Measurements from ENCODE around the gene RASGEF1C.
A peak's percentile ranks its signal among the peaks of the same experiment; 100 is the strongest.

RASGEF1C gene

DNA sequence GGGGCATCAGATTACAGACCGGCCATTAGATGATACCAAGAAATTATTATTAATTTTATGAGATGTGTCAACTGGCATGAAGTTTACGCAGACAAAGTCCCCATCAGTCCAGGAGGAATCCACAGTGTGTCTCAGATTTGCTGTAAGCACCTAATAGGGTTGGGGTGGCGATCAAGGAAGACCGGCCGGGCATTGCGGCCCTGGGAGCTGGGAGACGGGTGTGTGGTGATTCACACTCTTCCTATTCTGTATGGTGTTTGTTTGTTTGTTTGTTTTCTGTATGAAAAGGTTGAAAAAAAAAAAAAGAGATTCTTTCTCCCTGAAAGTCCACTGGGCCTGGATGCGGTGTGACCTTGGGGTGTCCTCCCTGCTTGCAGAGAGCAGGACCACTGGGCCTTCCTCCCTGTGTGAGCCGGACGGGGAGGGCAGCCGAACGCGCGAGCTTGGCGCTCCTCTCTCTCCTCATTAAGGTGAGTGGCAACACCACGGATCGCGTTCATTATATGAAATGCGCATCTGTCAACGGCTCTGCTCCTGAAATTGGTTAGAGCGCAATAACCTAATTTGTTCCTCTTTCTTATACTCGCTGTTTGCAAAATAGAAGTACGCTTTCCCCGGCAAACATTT, 15.1 kb downstream of the RASGEF1C start:
- no peak for DNase-seq
- in situ Hi-C loops (cut with HindIII; ENCODE audit: low pct_ligation_motif_present, low pct_unique_long_range_greater_than_20kb, low sequenced_read_pairs), result no loop called here

DNA sequence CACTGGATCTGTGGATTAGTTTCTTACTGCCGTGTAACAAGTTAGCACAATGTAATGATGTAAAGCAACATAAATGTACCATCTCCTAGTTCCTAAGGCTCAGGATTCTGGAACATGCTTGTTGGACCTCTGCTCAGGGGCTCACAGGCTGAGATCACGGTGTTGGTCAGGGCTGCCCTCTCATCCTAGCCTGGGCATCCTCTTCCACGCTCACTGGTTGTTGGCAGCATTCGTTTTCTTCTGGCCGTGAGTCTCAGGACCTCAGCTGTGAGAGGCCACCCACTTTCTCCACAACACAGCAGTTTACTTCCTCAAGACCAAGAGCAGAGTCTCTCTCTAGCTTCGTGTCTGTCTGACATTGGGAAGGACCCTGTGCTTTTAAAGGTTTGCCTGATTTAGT, 17.3 kb downstream of the RASGEF1C start:
- no peak for DNase-seq
- in situ Hi-C loops (cut with HindIII; ENCODE audit: low pct_ligation_motif_present, low pct_unique_long_range_greater_than_20kb, low sequenced_read_pairs), result no loop called here

DNA sequence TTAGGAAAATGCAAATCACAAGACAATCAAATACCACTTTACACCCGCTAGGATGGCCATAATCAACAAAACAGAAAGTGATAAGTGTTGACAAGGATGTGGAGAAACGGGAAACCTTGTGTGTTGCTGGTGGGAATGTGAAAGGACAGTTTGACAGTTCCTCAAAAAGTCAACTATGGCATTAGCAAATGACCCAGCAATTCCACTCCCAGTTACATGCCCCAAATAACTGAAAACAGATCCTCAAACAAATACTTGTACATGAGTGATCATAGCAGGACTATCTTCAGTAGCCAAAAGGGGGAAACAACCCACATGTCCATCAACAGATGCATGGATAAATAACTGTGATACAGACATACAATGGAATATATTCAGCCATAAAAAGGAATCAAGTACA, 21.2 kb downstream of the RASGEF1C start:
- in situ Hi-C loops (cut with HindIII; ENCODE audit: low pct_ligation_motif_present, low pct_unique_long_range_greater_than_20kb, low sequenced_read_pairs), result no loop called here

DNA sequence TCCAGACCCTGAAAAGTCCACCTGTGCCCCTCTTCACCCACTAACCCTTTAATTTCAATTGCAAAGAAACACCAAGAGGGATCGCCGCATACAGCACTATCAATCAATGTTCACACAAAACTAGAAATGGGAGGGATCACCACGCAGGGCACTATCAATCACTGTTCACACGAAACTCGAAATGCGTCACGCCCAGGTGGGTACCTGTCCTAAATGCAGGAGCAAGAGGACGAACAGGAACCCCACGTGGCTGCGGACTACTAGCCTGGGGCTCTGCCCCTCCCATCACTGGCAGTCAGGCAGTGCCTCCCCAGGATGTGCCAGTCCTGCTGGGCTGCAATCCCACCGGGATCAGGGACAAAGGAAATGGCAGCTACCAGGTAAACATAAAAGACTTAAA, 28.2 kb downstream of the RASGEF1C start:
- in situ Hi-C loops (cut with HindIII; ENCODE audit: low pct_ligation_motif_present, low pct_unique_long_range_greater_than_20kb, low sequenced_read_pairs), result no loop called here
- DNase-seq, result no peak

More for the DNA sequence above, 21.2 kb downstream of the RASGEF1C start:
- no peak for DNase-seq

DNA sequence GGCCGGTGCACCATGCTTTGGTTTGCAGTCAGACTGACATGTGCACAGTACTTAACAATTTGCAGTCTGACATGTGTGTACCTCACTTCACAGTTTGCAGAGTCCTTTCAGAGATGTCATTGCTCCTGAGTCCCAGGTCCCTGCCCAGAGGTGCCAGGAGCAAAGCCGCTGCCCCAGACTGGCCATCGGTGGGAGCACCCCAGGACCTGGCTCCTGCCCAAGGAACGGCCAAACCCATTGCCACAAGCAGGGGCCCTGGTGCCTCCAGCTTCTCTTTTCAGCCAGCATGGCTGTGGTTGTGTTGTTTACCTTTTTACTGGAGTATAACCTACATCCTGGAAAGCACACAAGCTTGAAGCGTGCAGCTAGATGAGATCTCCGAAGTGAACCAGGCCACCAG, 28.6 kb downstream of the RASGEF1C start:
- in situ Hi-C loops (cut with HindIII; ENCODE audit: low pct_ligation_motif_present, low pct_unique_long_range_greater_than_20kb, low sequenced_read_pairs), result no loop called here

DNA sequence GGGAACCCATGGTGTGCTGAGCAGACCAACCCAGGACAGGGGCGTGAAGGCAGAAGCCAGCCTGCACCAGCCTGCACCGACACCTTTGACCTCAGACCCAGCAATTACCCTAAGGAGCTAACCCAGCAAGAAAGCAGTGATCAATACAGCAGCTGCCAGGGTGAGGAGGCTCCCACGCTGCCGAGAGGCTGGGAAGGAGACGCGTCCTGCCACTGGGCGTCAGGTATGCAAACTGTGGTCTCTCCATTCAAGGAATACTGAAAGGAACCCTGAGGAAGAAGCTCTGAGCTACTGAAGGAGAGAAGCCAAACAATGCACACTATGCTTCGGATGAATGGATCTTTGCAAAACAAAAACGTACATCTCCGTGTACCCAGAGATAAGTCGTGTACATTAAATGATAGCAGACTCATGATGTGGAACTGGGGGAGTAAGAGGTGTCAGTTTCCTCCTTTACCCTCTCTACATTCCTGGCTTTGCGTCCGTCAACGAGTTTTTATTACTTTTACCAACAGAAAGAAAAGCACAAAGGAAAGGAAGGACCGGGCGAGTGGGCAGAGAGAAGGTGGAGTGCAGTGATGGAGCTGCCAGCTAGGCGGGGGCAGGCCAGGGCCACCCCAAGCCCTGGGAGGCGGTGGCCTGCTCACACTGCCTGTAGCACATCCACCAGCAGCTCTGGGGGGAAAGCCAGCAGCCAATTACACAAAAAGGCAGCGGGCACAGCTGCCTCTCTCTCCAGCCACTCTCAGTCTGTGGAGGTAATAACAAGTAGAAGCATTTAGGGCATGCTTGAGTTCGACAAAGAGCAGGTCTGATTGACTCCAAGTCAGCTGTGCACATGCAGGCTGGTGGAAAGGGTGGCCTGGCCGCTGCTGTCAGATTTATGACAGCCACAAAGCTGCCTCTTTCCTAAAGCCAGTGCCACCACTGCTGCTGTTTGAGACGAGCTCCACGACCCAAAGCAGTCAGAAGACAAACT, 29.3 kb downstream of the RASGEF1C start:
- in situ Hi-C loops (cut with HindIII; ENCODE audit: low pct_ligation_motif_present, low pct_unique_long_range_greater_than_20kb, low sequenced_read_pairs), result no loop called here

More for the DNA sequence above, 28.6 kb downstream of the RASGEF1C start:
- DNase-seq, result no peak

DNA sequence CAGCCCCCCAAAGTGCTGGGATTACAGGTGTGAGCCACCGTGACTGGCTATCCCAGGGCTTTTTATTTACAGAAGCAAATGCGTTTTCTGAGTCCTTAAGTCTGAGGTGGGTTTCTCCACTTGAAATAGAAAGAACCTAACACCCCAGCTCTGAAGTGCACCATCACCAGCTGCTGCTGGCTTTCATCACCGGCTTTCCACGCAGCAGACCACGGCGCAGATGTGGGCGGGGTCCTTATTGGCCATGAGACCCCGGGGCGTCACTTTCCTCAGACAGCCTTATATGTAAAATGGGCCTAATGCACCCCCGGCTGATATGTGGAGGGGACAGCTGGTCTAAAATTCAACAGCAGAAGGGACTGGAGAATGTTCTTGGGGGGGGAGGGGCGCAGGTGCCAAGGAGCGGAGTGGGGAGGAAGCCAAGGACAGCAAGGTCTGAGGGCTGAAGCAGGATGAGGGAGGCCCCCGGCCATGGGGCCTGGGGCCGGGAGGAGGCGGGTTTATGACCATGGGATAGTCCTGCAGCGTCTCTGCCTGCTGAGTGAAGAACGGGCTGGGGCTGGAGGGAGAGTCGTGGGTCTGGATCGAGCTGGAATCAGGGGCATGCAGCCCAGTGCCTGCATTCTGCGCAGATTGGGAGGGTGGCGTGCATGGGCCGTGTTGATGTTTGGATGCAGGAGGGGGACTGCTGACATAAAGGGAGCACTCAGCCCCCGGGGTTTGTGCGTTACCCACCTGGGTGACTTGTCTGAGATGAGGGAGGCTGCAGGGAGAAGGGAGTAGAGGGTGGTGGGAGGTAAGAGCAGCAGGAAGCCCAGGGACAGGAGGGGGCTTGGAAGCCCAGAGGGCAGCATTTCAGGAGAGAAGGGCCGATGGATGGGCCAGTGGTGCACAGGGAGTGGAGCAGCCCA, 30.2 kb downstream of the RASGEF1C start:
- DNase-seq, result no peak
- in situ Hi-C loops (cut with HindIII; ENCODE audit: low pct_ligation_motif_present, low pct_unique_long_range_greater_than_20kb, low sequenced_read_pairs), result no loop called here

More for the DNA sequence above, 29.3 kb downstream of the RASGEF1C start:
- DNase-seq, result no peak

DNA sequence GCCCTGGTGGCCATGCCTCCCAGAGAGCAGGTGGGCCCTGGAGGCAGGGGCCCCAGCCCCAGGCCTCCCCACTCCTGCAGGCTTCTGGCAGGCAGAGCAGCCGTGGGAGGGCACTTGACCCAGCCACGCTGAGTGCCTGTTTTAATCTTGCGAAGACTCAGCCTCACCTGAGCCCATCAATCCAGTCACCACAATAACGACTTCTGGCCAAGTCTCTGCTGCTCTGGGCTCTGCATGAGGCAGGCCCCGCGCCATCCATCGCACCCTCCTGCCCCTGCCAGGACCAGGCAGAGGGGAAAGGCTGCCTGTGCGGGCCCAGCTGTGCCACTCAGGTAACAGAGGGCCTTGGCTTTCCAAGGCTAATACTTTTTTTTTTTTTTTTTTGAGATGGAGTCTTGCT, 32.8 kb downstream of the RASGEF1C start:
- in situ Hi-C loops (cut with HindIII; ENCODE audit: low pct_ligation_motif_present, low pct_unique_long_range_greater_than_20kb, low sequenced_read_pairs), result no loop called here
- no peak for DNase-seq

DNA sequence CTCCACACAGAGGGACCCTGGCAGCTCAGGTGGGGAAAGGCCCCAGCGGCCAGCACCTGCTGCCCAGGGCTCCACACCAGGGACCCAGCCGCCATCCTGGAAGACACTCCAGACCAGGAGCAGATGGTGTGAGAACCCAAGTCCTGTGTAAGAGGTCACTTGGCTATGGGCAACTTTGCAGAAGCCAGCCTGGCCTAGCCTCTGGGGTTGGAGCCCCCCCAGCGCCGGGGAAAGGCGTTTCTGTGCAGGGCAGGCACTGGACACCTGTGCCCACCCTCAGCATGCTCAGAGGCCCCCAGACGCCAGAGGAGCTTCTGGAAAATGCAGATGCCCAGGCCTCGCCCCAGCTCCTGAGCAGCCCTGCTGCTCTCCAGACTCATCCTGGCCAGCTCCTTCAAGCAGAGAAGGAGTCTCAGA, 34.0 kb downstream of the RASGEF1C start:
- no peak for DNase-seq
- in situ Hi-C loops (cut with HindIII; ENCODE audit: low pct_ligation_motif_present, low pct_unique_long_range_greater_than_20kb, low sequenced_read_pairs), result no loop called here

DNA sequence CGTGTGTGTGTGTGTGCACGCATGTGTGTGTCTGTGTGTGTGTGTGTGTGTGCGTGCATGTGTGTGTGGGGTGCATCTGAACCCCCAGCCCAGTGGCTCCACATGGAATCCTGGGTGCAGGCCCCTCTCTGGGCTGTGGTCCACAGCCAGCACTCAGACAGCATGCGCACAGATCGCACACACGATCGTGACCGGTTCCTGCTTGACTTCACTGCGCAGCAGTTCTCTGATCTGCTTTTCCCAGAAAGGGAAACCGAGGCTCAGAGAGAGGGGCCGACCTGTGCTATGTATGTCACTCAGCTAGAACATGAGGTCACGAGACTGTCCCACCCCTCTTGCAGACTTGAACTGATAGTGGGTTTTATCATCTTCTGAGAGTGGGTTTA, 34.4 kb downstream of the RASGEF1C start:
- DNase-seq, result no peak
- in situ Hi-C loops (cut with HindIII; ENCODE audit: low pct_ligation_motif_present, low pct_unique_long_range_greater_than_20kb, low sequenced_read_pairs), result no loop called here

DNA sequence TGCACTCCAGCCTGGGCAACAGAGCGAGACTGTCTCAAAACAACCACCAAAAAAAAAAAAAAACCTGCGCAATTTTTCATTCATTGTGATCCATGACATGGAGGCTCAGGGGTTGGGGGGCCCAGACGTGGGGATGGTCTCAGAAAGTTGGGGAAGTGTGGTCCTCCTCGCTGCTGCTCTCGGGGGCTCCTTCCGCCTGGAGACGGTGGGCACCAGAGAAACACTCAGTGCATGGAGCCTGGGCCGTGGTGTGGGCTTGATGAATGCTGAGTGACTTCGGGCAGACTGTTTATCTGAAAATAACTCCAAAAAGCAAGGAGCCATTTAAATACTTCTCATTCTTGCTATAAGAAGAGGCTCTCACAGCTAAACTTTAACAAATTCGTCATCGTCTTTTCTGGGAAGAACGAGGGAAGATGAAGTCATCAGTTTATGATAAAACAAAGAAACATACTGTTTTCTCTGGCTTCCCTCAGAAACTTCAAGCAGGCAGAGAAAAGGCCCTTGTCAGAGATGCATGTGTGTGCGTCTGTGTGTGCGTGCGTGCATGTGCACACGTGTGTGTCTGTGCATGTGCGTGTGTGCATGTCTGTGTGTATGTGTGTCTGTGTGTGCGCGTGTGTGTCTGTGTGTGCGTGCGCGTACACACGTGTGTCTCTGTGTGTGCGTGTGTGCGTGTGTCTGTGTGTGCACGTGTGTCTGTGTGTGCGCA, 35.0 kb downstream of the RASGEF1C start:
- DNase-seq, result peak; percentile 79
- in situ Hi-C loops (cut with HindIII; ENCODE audit: low pct_ligation_motif_present, low pct_unique_long_range_greater_than_20kb, low sequenced_read_pairs), result no loop called here

DNA sequence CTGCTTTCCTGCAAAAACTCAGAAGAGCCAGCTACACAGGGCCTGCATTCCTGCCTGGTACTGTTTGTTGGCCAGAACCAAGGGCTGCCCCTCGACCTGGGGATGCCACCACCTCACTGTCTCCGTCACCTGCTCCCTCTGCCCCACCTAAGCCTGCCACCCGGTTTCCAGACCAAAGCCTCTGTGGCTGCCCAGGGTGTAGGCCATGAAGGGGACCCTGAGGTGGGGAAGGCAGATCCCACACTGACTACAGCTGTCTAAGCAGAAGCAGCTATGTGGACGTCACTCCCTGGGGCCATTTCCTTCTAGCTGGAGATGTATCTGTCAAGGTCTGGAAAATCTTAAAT, 35.8 kb downstream of the RASGEF1C start:
- DNase-seq, result no peak
- in situ Hi-C loops (cut with HindIII; ENCODE audit: low pct_ligation_motif_present, low pct_unique_long_range_greater_than_20kb, low sequenced_read_pairs), result no loop called here

DNA sequence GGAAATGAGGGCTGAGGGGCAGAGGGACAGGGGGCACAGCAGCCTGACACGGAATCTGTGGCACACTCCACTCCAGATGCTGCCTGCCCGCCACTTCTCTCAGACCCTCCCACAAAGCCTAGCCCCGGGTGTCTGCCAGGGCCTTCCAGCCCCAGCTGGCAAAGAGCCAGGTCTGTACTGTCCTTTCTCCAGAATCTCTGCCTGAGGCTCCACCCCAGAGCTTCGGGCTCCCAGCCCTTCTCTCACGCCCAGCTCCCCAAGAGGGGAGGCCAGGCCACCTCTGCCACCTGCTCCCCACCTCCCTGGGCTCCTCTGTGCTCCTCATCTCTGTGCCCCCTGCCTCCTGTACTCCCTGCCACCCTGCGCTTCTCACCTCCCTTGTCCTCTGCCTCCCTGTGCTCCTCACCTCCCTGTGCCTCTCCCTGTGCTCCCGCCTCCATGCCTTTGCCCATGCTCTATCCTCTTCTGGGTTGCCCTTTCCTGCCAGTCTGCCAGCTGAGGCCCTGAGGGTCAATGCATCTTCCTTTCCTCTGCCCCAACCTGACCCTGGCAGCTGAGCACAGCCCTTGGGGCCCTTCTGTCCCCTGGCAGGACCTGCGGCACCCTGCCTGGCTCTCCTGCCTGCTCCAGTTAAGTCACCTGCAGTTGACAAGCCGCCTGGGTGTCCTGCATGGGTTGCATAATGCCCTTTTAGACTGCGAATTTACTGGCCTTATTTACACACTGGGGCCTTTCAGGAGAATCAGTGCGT, 36.4 kb downstream of the RASGEF1C start:
- DNase-seq, result no peak
- in situ Hi-C loops (cut with HindIII; ENCODE audit: low pct_ligation_motif_present, low pct_unique_long_range_greater_than_20kb, low sequenced_read_pairs), result no loop called here

DNA sequence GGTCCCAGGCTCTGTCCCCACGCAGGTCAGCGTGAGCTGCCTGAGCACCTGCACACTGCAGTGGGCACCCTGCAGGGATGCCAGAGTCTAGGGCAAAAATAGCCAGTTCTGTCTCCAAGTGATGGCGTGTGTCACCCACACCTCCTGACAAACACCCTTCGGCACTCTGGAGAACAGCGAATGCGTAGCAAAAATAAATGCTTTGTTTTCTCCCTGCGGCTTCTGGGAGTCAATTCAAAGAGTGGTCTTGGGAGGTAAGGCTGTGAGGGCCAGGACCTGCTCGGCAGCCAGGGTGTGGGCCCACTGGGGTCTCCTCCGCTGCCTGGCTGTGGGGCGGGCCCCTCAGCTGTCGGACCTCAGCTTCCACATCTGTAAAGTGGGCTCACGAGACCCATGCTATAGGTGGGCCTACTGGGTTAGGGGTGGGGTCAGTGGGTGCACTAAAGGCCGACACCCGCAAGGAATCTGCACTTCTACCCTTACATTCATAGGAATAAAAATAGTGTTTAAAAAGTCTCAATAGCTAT, 37.4 kb downstream of the RASGEF1C start:
- no peak for DNase-seq
- in situ Hi-C loops (cut with HindIII; ENCODE audit: low pct_ligation_motif_present, low pct_unique_long_range_greater_than_20kb, low sequenced_read_pairs), result no loop called here

DNA sequence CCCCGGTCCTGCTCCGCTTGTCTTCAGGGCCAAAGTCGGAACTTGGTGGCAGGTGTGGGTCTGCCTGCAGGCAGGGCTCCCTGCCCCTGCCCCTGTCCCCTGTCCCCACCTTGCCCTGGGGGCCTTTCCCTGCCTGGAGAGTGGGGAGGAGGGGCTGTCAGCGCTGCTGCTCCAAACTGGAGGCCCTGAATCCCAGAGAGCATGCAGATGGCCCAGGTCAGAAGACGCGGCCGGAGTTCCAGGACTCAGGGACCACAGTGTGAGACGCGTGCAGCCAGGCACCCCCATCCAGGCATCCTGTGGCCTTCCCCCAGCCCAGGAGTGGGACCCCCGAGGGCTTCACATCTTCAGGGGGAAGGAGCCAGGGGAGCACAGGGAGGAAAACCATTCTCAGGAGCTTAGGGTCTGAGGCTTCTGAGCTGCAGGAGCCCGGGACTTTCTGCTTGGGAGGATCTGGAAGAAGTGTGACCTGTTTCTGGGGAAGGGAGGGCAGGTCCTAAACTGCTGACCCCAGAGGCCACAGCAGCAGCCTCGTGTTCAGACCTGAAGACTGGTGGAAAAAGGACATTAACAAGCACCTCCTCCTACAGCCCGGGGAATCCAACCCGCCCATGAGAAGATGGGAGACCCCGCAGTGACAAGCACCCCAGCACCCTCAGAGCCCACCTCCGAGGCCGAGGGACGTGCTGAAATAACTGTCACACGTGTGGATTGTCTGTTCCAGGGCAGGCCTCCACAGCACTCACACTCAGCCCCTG, 38.0 kb downstream of the RASGEF1C start:
- in situ Hi-C loops (cut with HindIII; ENCODE audit: low pct_ligation_motif_present, low pct_unique_long_range_greater_than_20kb, low sequenced_read_pairs), result no loop called here
- no peak for DNase-seq

DNA sequence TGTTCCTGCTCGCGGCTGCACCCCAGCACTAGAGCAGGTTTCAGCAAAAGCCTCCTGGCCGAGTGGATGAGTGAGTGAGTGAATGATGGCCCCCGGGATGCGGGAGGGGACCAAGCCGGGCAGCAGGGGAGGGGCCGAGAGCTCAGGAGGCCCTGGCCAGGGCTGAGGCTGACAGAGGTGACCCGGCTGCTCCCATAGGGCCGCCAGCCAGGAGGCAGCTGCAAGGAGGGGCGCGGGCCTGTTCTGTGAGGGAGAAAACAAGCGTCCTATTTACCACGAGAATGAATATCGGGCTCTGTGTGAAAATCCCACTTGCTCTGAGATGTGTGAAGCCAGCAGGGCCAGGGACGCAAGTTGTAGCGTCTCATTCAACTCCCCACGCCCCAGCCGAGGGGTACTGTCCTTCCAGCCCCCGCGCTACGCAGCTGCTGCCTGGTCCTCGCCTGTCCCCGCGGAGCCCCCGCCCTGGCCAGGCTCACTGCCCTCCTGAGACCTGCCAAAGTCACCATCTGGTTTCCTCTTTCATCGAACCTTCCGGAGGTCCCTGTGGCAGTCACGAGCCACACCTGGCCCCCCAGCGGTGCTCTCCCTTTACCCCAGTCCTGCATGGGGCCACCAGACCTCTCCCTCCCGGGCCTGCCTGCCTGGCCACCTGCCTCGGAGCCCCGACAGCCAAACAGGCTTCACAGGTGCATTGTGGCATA, 38.8 kb downstream of the RASGEF1C start:
- in situ Hi-C loops (cut with HindIII; ENCODE audit: low pct_ligation_motif_present, low pct_unique_long_range_greater_than_20kb, low sequenced_read_pairs), result no loop called here
- no peak for DNase-seq
